Activated CD4-positive, alpha-beta T cell treated with anti-CD3 and anti-CD28 coated beads, Interleukin-2, amount 10 ng/mL, durations not matched to agents 24 days and 14 days (primary cell): ENCODE measurements around the gene DAB1. TPM values are rescaled to one million over a fixed set of nuclear protein-coding genes. Genes with fewer than 3 reads are reported as not detected.

Experiments used
- DNase-seq: peaks from one replicate; pipeline ENCODE4 v3.0.0; 2022
- H3K27ac Mint-ChIP-seq: one replicate; pipeline ENCODE4 v1.8.0; 2022; ENCODE audit warnings: mild to moderate bottlenecking, mixed read lengths
- H3K27me3 Mint-ChIP-seq: one replicate; pipeline ENCODE4 v1.8.0; 2022; ENCODE audit warnings: mixed read lengths
- H3K36me3 Mint-ChIP-seq: one replicate; pipeline ENCODE4 v1.8.0; 2022; ENCODE audit warnings: low read depth, mild to moderate bottlenecking, mixed read lengths
- H3K4me1 Mint-ChIP-seq: one replicate; pipeline ENCODE4 v1.8.0; 2021; ENCODE audit warnings: mixed read lengths
- H3K4me3 Mint-ChIP-seq: one replicate; pipeline ENCODE4 v1.8.0; 2022; ENCODE audit warnings: mild to moderate bottlenecking, moderate library complexity, mixed read lengths
- H3K9me3 Mint-ChIP-seq: one replicate; pipeline ENCODE4 v1.8.0; 2021; ENCODE audit warnings: mixed read lengths
- intact Hi-C: fragments of 100-400 bp; cut with micrococcal nuclease; formaldehyde crosslinking; loops from one replicate; pipeline ENCODE4 v1.15.1; 2023
- total RNA-seq: library from RNA; stranded (reverse); gene quantifications from 2 replicates; pipeline ENCODE4 v1.2.3, GENCODE V29; 2022

Gene DAB1
- total RNA-seq, 1 donor from 2014 or later = not detected

GRCh38 chr1:57400048-57400447 is 23.8 kb downstream of the DAB1 start:
- intact Hi-C loops = no loop called here
- H3K4me3 Mint-ChIP-seq = no peak overlapping the region
- no peaks in the 10 kb centered on the region for H3K9me3 Mint-ChIP-seq
- DNase-seq = no peak
- no peaks in the 10 kb centered on the region for H3K4me1 Mint-ChIP-seq
- H3K36me3 Mint-ChIP-seq = no peaks in the 10 kb centered on the region
- no peak overlapping the region for H3K27ac Mint-ChIP-seq
- no peaks in the 10 kb centered on the region for H3K27me3 Mint-ChIP-seq

GRCh38 chr1:57393058-57393584 is 30.7 kb downstream of the DAB1 start:
- DNase-seq = no peak
- no peaks in the 10 kb centered on the region for H3K9me3 Mint-ChIP-seq
- no peak overlapping the region for H3K27ac Mint-ChIP-seq
- H3K27me3 Mint-ChIP-seq = no peaks in the 10 kb centered on the region
- no peaks in the 10 kb centered on the region for H3K4me1 Mint-ChIP-seq
- H3K36me3 Mint-ChIP-seq = no peaks in the 10 kb centered on the region
- H3K4me3 Mint-ChIP-seq = no peak overlapping the region
- intact Hi-C loops = no loop called here

- Mint-ChIP-seq H3K4me3 (no peak overlapping the region), H3K36me3 (no peaks in the 10 kb centered on the region), H3K9me3 (no peaks in the 10 kb centered on the region), H3K27me3 (no peaks in the 10 kb centered on the region), H3K4me1 (no peaks in the 10 kb centered on the region), H3K27ac (no peak overlapping the region)
- no peak for DNase-seq
- intact Hi-C loops = no loop called here
Measured at GRCh38 chr1:57385336-57385735, 38.5 kb downstream of the DAB1 start.

GRCh38 chr1:57384901-57385300 is 39.0 kb downstream of the DAB1 start:
- no peak overlapping the region for H3K27ac Mint-ChIP-seq
- DNase-seq = no peak
- intact Hi-C loops = no loop called here
- H3K27me3 Mint-ChIP-seq = no peaks in the 10 kb centered on the region
- no peaks in the 10 kb centered on the region for H3K36me3 Mint-ChIP-seq
- no peaks in the 10 kb centered on the region for H3K4me1 Mint-ChIP-seq
- no peaks in the 10 kb centered on the region for H3K9me3 Mint-ChIP-seq
- no peak overlapping the region for H3K4me3 Mint-ChIP-seq

DNA sequence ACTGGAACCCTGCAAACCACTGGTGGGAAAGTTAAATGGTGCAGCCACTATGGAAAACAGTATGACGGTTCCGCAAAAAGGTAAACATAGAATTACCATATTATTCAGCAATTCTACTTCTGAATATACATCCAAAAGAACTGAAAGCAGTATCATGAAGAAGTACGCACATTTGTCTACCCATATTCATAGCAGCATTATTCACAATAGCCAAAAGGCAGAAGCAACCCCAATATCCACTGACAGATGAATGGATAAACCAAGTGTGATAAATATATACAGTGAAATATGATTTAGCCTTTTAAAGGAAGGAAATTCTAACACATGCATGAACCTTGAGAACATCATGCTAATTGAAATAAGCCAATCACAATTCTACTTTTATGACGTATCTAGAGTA is 39.6 kb downstream of the DAB1 start:
- DNase-seq = no peak
- no peaks in the 10 kb centered on the region for H3K9me3 Mint-ChIP-seq
- no peaks in the 10 kb centered on the region for H3K36me3 Mint-ChIP-seq
- no peaks in the 10 kb centered on the region for H3K27me3 Mint-ChIP-seq
- H3K4me3 Mint-ChIP-seq = no peak overlapping the region
- H3K4me1 Mint-ChIP-seq = no peaks in the 10 kb centered on the region
- H3K27ac Mint-ChIP-seq = no peak overlapping the region
- intact Hi-C loops = no loop called here

DNA sequence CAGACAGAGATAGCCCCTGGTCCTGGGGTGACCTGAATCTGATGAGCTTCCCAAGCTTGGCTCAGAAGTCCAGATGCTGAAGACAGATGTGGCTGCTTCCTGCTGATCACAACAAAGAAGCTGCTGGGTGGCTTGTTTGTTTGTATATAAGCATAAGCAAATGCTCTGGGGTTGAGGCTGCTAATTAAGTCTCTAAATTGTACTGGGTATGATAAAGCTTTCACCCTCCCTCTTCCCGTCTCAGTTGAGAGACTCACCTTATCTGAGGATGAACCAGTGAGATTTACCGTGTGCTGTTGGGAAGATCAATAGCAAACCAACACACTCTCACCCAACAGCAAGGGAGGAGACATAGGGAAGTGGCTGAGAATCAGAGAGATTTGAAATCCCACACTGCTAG is 42.0 kb downstream of the DAB1 start:
- Mint-ChIP-seq H3K27me3 (no peaks in the 10 kb centered on the region), H3K4me1 (no peaks in the 10 kb centered on the region), H3K4me3 (no peak overlapping the region), H3K27ac (no peak overlapping the region), H3K9me3 (no peaks in the 10 kb centered on the region), H3K36me3 (no peaks in the 10 kb centered on the region)
- no peak for DNase-seq
- intact Hi-C loops = no loop called here

GRCh38 chr1:57381426-57381825 is 42.4 kb downstream of the DAB1 start:
- intact Hi-C loops = no loop called here
- H3K27me3 Mint-ChIP-seq = no peaks in the 10 kb centered on the region
- DNase-seq = no peak
- H3K9me3 Mint-ChIP-seq = no peaks in the 10 kb centered on the region
- no peaks in the 10 kb centered on the region for H3K36me3 Mint-ChIP-seq
- no peaks in the 10 kb centered on the region for H3K4me1 Mint-ChIP-seq
- no peak overlapping the region for H3K27ac Mint-ChIP-seq
- no peak overlapping the region for H3K4me3 Mint-ChIP-seq

DNA sequence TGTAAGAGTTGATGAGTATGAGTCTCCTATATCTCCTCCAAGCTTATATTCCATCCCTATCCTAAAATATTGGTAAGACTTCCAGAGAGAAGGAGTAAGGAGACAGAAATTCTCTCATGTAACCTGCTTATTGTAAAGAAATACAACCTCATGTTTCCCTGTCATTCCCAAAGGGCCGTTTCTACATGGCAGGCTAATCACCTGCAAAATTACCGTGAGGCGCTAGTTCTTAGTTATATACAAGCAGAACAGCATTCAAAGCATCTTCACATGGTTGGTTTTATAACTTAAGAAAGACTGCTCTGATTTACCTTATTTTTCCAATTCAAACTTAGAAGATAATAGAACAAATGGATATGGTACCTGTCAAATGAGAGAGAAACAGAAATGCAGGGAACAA is 42.9 kb downstream of the DAB1 start:
- intact Hi-C loops = no loop called here
- no peak for DNase-seq
- Mint-ChIP-seq H3K36me3 (no peaks in the 10 kb centered on the region), H3K27ac (no peak overlapping the region), H3K4me3 (no peak overlapping the region), H3K9me3 (no peaks in the 10 kb centered on the region), H3K27me3 (no peaks in the 10 kb centered on the region), H3K4me1 (no peaks in the 10 kb centered on the region)

DNA sequence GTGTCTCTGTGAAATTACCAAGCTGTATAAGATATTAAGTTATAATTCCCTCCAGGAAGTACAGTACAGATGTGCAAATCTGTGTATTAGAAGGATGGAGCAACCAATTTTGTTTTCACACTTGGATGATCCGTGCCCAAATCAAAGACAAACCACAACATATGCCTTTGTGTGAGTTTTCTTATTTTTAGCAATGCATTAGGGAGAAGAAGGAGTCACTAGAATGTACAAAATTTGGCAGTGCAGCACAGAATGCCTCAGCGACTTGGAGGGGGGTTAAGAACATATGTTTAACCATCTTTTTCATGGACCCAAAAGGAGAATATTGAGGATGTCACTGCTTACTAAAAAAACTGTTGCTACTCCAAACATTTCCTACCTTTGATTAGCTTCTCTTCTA is 45.3 kb downstream of the DAB1 start:
- H3K36me3 Mint-ChIP-seq = no peaks in the 10 kb centered on the region
- no peak overlapping the region for H3K4me3 Mint-ChIP-seq
- no peak for DNase-seq
- no peaks in the 10 kb centered on the region for H3K4me1 Mint-ChIP-seq
- H3K27ac Mint-ChIP-seq = no peak overlapping the region
- no peaks in the 10 kb centered on the region for H3K27me3 Mint-ChIP-seq
- no peaks in the 10 kb centered on the region for H3K9me3 Mint-ChIP-seq
- intact Hi-C loops = no loop called here

GRCh38 chr1:57377339-57378139 is 46.3 kb downstream of the DAB1 start:
- H3K27ac Mint-ChIP-seq = no peak overlapping the region
- H3K36me3 Mint-ChIP-seq = no peaks in the 10 kb centered on the region
- H3K9me3 Mint-ChIP-seq = no peaks in the 10 kb centered on the region
- DNase-seq = no peak
- H3K27me3 Mint-ChIP-seq = no peaks in the 10 kb centered on the region
- H3K4me3 Mint-ChIP-seq = no peak overlapping the region
- intact Hi-C loops = no loop called here
- no peaks in the 10 kb centered on the region for H3K4me1 Mint-ChIP-seq

- H3K4me1 Mint-ChIP-seq = no peaks in the 10 kb centered on the region
- intact Hi-C loops = no loop called here
- no peak overlapping the region for H3K27ac Mint-ChIP-seq
- no peaks in the 10 kb centered on the region for H3K27me3 Mint-ChIP-seq
- no peak overlapping the region for H3K4me3 Mint-ChIP-seq
- no peak for DNase-seq
- H3K9me3 Mint-ChIP-seq = no peaks in the 10 kb centered on the region
- no peaks in the 10 kb centered on the region for H3K36me3 Mint-ChIP-seq
Measured at GRCh38 chr1:57376041-57376440, 47.8 kb downstream of the DAB1 start.

- no peak overlapping the region for H3K4me3 Mint-ChIP-seq
- peaks cover 6% of the 10 kb centered on the region for H3K9me3 Mint-ChIP-seq
- H3K4me1 Mint-ChIP-seq = no peaks in the 10 kb centered on the region
- DNase-seq = no peak
- intact Hi-C loops = no loop called here
- H3K27ac Mint-ChIP-seq = no peak overlapping the region
- no peaks in the 10 kb centered on the region for H3K27me3 Mint-ChIP-seq
- no peaks in the 10 kb centered on the region for H3K36me3 Mint-ChIP-seq
Measured at GRCh38 chr1:57369889-57370288, 54.0 kb downstream of the DAB1 start.

- Mint-ChIP-seq H3K4me1 (no peaks in the 10 kb centered on the region), H3K36me3 (no peaks in the 10 kb centered on the region), H3K9me3 (peaks cover 6% of the 10 kb centered on the region), H3K4me3 (no peak overlapping the region), H3K27me3 (no peaks in the 10 kb centered on the region), H3K27ac (no peak overlapping the region)
- DNase-seq = no peak
- intact Hi-C loops = no loop called here
Measured at GRCh38 chr1:57367945-57368344, 55.9 kb downstream of the DAB1 start.

- intact Hi-C loops = no loop called here
- no peak overlapping the region for H3K4me3 Mint-ChIP-seq
- H3K9me3 Mint-ChIP-seq = peaks cover 1% of the 10 kb centered on the region
- H3K4me1 Mint-ChIP-seq = no peaks in the 10 kb centered on the region
- H3K36me3 Mint-ChIP-seq = no peaks in the 10 kb centered on the region
- DNase-seq = no peak
- no peaks in the 10 kb centered on the region for H3K27me3 Mint-ChIP-seq
- no peak overlapping the region for H3K27ac Mint-ChIP-seq
Measured at GRCh38 chr1:57363643-57364042, 60.2 kb downstream of the DAB1 start.

DNA sequence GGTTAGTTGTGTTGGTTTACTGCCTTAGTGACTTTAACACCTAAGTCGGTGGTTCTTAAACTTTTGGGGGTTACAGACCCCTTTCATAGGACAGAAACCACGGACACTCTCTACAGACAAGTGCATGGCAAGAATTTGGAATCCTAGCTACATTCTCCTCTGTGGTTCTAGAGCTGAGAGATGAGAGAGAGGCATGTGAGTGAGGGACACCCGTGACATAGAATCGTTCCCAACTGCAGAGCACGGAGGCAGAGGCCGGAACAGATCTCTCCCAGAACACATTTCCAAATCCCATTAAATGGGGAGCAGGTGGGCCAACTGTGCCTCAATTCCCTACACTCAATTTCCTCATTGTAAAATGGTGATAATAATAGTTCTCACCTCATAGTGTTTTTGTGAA is 60.7 kb downstream of the DAB1 start:
- Mint-ChIP-seq H3K36me3 (no peaks in the 10 kb centered on the region), H3K27ac (no peak overlapping the region), H3K4me1 (no peaks in the 10 kb centered on the region), H3K4me3 (no peak overlapping the region), H3K27me3 (no peaks in the 10 kb centered on the region), H3K9me3 (no peaks in the 10 kb centered on the region)
- intact Hi-C loops = no loop called here
- no peak for DNase-seq
